SH-SY5Y (cell line): ENCODE data around the gene MPC2.

Experiments
- GATA2 ChIP-seq: IDR thresholded peaks from 2 replicates; pipeline ENCODE4 v1.6.1; 2011; ENCODE audit warnings: mild to moderate bottlenecking, low read depth, low read length
- GATA3 ChIP-seq: IDR thresholded peaks from 2 replicates; pipeline ENCODE4 v1.6.1; 2011; ENCODE audit warnings: low read depth, mild to moderate bottlenecking, low read length, moderate library complexity

- no peak for TF ChIP-seq GATA2
- no peak for TF ChIP-seq GATA3
Observed at GRCh38 chr1:167871331-167871730, 65.5 kb downstream of the MPC2 start.
